CD4-positive, alpha-beta T cell treated with Interleukin-4 for 1 hour (primary cell): ENCODE data around the gene ACACB.
"Not testable (repeated sequence)": the region's sequence is repeated elsewhere in the genome, so short reads cannot be mapped to it uniquely, and the experiment has no call there.

Experiments
- DNase-seq, 2 donors: peaks; one replicate each; pipeline ENCODE4 v3.0.0-alpha.2; 2020 to 2022

The ACACB gene

DNA sequence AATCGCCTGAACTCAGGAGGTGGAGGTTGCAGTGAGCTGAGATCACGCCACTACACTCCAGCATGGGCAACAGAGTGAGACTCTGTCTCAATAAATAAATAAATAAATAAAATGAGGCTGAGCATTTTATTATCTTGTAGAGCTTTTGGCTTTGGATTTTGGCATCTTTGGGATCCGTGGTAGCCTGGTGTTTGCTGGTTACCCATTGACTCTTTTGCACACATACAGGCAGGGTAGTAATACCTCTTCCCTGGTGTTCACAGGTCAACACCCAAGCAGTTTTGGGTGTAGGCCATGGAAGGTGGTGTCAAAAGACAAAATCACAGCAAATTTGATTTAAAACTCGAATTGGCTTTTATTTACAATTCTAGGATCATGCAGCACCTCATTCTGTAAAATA is 27.8 kb downstream of the ACACB start:
- DNase-seq = no peak

DNA sequence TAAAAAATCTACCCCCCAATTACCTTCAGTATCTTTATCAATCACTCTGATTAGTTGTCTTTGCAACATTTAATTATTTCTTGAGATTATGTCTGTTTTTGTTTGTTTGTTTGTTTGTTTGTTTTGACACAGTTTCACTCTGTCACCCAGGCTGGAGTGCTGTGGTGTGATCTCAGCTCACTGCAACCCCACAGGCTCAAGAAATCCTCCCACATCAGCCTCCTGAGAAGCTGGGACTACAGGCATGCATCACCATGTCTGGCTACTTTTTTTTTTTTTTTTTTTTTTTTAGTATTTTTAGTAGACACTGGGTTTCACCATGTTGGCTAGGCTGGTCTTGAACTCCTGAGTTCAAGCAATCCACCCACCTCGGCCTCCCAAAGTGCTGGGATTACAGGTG is 30.7 kb downstream of the ACACB start:
- DNase-seq = not testable (repeated sequence)

DNA sequence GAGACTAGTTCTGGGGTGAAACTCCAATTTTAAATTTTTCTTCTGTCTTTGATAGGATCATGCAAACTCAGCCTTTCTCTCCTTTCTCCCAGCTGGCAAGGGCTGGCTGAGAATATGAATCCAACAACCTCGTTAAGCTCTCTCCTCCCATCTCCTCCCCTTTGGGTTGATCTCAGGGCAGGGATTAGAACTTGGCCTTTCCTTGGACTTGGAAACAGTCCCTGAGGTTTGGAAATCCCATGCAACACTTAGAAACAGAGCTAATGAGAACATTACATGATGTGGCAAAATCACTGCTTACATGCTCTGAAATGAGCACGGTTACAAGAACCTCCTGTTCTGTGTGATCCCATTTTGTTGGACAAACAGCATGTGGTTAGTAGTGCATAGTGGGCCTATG is 31.6 kb downstream of the ACACB start:
- DNase-seq = no peak

DNA sequence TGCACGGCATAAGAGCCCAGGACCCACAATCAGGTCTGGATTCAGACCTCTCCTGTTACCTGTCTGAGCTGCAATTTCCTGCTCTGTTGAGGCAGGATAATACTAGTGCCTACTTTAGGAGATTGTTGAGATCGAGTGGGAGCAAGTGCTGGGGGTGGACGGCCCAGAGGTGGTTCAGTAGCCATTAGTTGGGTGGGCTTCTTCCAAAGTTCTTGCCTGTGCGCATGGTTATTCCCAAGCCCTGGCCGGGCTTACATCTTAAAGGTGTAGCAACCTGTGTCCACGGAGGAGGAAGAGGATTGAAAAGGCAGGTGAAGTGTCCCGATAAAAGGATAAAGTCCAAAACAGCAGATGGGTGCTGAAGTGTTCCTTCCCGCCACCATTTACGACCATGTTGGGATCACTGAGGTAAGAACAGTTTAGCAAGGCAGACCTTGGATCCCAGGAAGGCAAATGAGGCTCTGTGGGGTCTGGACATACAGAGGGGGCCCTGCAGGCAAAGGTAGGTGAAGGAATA is 33.8 kb downstream of the ACACB start:
- no peak for DNase-seq

DNA sequence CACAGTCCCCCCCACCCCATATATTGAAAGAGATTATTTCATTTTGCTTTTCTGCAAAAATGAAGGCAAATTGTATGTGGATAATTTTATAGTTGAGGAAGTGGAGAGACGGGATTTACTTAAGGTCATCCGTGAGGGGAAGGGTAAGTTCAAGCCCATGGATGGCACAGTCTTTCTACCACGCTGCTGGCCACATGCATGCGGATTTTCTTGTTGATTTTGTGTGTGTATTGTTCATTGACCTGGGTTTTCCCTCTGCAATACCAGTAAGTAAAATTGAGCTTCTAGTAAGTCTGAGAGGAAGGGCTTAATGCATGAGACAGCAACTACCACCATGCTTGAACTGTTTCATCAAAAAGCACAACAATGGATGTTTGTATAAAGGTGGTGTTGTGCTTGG is 35.1 kb downstream of the ACACB start:
- DNase-seq = no peak

DNA sequence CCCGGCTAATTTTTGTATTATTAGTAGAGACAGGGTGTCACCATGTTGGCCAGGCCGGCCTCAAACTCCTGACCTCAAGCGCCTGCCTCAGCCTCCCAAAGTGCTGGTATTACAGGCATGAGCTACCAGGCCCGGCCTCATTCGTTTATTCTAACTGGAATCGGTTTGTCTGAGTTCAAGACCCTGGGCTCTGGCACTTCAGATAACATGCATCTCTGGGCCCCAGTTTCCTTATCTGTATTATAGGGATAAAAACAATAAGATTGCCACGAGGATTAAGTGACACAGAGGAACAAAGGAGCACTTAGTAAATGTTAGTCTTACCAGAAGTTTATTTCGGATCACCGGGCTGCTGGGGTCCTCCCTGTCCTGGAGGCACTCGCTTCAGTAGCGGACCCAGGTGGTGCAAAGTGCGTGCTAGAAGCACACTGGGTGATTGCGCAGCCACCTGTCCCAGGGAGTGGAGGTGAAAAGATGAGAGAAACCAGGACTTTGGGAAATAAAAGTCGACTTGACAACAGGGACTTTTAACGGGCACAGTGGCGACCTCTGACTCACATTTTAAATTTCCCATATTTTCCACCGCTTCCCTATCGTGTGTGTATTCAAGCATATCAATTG is 37.5 kb downstream of the ACACB start:
- DNase-seq = no peak

DNA sequence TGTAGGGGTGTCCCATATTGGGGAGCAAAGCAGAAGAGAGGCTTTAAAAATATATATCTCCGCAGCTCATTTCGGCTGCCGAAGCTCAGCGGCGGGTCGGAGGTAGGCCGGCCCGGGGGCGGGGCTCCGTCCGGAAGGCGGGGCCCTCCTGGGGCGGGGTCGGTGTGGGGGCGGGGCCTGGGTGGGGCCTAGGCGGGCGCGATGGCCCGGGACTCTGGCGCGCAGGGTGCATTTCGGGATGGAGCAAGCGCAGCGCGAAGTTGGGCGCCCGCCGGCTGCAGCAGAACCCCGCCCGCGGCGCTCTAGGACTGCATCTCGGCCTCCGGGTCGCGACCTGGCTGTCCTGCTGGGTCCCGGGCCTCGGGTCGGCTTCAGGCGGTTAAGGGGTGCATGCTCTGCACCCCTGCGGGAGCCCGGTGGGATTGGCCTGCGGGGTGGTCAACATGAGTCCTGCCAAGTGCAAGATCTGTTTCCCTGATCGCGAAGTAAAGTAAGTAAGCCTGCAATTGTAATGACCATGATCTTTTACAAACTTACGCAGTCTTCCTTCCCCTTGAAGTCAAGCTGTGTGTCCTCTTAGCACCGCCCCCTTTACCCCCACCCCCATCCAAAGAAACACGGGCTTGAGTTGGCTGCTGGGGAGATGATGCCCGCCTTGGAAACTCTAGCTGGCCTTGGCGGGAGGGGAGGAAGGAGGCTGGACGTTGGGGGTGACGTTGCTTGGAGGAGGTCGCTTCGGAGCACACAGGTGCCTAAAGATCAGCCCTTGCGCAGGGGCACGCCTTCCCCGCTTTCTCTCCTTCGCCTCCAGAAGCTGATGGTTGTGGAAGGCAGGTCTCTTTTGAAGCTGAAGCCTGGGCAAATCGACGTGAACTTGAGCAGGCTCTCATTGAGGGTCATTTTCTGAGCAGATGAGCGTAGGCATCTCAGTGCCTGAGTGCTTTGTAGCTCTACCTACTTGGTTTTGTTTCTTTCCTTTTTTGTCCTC is 38.4 kb downstream of the ACACB start:
- peak; percentile 77 to 85 for DNase-seq

DNA sequence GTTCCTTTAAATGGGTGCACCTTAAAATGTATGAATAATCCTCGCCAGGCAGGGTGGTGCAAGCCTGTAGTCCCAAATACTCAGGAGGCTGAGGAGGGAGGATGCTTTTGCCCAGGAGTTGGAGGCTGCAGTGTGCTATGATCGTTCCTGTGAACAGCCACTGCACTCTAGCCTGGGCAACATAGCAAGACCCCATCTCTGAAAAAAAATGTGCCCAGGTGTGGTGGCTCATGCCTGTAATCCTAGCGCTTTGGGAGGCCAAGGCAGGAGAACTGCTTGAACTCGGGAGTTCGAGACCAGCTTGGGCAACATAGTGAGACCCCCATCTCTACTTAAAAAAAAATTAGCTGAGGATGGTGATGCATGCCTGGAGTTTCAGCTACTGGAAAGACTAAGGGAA is 39.6 kb downstream of the ACACB start:
- no peak for DNase-seq

DNA sequence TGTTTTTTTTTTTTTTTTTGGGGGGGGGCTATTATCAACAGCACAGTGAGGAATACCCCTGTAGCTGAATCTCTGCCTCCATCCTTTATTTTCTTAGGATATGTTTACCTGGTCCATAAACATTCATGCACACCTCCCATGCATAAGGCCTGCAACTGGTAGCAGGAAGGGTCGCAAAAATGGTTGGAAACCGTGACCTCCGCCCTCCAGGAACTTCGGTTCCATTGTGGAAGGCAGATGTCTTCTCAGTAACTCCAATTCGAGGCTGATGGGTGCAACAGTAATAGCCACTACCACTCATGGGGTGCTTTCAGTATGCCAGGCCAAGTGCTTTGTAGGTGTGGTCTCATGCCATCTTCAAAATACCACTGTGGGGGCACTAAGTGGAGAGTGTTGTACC is 40.2 kb downstream of the ACACB start:
- DNase-seq = no peak

DNA sequence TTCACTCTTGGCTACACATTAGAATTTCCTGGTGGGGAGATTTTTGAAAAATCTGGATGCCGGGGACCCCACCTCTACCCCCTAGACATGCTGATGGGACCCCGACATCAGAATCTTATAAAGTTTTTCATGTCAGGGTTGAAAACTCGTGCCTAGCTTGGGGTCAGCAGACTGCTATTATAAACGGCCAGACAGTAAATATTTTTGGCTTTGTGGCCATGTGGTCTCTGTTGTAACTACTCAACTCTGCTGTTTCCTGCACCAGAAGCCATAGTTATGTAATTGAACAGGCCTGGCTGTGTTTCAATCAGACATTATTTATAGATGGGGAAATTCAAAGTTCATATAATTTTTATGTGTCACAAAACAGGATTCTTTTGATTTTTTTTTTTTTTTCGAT is 41.6 kb downstream of the ACACB start:
- DNase-seq = no peak

DNA sequence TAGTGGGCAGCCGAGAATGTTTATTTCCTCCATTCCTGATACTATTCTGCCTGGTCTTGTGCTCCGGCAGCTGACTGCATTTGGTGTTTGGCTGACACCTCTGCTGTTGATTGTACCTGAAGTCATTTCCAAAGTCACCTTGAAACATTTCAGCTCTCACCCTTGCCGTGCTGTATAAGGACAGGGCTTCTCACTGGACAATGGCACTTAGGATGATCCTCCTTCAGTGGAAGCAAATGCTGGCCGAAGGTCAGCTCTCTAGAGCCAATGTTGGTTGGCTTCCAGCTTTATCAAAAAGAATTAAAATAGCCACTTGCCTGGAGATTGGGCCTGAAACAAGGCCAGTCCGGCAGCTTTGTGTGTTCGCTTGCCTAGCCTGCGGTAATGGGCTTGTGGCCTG is 44.0 kb downstream of the ACACB start:
- DNase-seq = no peak

DNA sequence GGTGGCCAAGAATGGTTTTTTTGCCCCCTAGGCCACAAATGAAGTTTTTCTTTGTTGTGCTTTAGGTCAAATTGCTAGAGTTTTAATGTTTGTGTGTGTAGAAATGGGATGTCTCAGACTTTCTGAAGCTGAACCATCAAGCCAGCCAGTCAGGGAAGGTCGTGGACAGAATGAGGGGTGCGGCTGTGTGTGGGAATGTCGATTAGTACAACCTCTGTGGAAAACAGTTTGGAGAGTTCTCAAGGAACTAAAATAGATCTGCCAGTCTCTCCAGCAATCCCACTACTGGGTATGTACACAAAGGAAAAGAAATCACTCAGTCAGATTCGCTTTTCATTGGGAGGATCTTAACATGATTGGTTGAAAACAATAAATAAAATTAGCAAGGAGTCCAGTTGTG is 44.5 kb downstream of the ACACB start:
- DNase-seq = no peak

DNA sequence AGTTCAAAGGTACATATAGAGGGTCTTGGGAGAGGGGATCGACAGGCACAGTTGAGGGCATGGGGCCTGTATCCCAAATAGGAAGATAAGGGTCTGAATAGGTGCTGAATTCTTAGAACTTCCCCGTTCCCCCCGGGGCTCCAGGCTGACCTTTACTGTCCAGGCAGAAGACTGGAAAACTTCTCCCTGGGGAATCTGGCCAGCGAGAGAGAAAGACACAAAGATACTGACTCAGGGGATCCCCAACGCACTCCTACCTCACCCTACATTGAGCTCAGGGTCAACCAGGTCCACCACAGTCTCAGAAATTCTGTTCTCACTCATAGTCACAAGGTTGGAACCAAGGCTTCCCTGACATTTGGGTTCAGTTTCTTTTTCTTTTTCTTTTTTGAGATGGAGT is 46.2 kb downstream of the ACACB start:
- DNase-seq = no peak

DNA sequence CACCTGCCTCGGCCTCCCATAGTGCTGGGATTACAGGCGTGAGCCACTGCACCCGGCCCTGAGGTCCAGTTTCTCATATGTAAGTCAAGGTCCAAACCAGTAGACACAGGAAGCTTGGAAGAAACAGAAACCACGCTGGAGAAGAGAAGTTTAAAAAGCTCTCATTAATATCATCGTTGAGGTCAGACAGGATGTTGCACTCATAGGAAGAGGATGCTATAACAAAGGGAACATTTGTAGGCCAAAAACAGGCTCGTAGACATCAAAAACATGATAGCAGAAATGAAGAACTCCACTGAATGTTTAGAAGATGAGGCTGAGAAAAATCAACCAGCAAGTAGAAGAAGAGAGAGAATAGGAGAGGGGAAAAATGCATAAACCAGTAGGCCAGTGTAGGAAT is 46.8 kb downstream of the ACACB start:
- no peak for DNase-seq

DNA sequence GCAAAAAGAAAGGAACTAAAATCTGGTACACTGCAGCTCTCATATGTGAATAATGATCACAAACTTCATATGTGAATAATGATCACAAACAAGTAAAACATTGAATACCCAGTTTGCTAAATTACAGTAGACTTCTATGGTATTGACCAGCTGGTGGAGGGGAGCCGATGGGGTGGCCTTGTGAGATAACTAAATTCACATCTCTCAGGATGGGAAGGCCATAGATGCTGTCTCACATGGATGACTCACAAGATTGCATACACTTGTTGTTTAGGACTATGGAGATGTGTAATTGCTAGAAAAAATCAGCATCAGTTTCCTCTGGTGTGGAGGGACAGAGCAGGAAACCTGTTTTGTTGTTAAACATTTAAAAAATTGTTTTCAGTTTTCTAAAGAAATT is 49.2 kb downstream of the ACACB start:
- DNase-seq = no peak

DNA sequence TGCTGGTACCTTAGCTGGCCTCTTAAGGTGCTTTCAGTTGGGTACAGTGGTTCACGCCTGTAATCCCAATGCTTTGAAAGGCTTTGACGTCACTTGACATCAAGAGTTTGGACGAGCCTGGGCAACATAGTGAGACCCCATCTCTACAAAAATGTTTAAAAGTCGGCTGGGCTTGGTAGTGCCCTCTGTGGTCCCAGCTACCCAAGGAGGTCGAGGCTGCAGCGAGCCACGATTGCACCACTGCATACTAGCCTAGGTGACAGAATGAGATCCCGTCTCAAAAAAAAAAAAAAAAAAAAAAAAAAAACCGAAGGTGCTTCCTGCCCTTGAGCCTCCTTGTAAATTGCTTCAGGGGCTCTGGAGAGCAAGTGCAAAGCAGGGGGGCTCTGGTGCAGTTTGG is 50.0 kb downstream of the ACACB start:
- DNase-seq = no peak

DNA sequence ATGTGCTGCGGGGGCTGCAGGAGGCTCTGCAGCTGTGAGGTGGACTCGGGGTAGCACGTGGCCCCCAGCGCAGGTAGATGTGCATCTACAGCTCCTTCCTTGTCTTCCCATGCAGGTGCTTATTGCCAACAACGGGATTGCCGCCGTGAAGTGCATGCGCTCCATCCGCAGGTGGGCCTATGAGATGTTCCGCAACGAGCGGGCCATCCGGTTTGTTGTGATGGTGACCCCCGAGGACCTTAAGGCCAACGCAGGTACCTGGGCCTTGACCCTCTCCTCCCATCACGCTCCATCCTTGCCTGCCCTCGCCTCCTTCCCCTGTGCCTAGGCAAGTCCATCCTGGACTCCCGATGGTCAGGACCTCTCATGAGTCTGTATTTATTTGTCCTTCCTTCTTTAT is 51.4 kb downstream of the ACACB start:
- no peak for DNase-seq

DNA sequence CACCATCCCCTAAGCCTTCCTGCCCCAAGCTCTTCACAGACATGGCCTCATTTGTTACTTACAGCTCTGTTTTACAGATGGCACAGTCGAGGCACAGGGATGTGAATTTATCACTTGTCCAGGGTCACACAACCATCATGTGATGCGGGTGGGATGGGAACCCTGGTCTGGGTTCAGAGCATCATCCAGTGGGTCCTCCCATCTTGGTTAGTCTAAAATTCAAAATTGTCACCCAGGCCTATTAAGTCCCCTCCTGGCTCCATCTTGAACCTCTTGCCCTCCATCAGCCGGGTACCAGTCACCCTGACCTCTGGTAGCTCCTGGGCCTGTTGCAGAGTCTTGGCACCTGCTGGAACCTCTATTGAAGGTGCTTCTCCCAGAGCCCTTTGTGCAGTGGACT is 52.9 kb downstream of the ACACB start:
- no peak for DNase-seq

DNA sequence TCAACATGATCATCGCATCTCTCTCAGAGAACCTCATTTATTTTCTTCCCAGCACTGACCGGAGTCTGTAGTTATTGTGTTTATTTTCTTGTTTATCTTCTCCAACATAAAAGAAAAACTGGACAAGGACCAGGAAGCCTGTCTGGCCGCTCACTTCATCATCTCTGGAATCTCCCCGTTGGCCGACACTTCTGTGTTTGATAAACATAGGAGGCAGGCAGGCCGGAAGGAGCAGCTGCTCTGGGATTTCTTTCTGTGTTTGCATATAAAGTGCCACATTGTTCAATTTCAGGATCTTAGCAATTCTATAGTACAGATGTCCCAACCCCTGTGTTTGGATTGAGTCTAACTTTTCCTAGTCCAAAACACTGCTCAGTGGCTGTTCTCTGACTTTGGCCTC is 53.3 kb downstream of the ACACB start:
- DNase-seq = no peak

DNA sequence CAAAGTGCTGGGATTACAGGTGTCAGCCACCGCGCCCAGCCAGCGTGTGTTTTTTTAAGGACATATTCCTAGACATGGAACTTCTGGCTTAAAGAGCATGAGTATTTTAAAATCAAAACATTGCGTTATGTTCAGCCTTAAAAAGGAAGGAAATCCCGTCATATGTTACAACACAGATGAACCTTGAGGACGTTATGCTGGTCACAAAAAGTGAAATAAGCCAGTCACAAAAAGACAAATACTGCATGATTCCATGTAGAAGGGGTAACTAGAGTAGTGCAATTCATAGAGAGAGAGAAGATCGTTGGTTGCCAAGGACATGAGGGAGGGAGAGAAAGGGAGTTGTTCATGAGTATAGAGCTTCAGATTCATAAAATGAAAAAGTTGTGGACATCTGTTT is 53.9 kb downstream of the ACACB start:
- no peak for DNase-seq

DNA sequence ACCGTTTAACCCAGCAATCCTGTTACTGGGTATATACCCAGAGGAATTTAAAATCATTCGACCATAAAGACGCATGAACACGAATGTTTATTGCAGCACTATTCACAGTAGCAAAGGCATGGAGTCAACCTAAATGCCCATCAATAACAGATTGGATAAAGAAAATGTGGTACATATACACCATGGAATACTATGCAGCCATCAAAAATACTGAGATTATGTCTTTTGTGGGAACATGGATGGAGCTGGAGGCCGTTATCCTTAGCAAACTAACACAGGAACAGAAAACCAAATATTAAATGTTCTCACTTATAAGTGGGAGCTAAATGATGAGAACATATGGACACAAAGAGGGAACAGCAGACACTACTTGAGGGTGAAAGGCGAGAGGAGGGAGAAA is 56.4 kb downstream of the ACACB start:
- not testable (repeated sequence) for DNase-seq

DNA sequence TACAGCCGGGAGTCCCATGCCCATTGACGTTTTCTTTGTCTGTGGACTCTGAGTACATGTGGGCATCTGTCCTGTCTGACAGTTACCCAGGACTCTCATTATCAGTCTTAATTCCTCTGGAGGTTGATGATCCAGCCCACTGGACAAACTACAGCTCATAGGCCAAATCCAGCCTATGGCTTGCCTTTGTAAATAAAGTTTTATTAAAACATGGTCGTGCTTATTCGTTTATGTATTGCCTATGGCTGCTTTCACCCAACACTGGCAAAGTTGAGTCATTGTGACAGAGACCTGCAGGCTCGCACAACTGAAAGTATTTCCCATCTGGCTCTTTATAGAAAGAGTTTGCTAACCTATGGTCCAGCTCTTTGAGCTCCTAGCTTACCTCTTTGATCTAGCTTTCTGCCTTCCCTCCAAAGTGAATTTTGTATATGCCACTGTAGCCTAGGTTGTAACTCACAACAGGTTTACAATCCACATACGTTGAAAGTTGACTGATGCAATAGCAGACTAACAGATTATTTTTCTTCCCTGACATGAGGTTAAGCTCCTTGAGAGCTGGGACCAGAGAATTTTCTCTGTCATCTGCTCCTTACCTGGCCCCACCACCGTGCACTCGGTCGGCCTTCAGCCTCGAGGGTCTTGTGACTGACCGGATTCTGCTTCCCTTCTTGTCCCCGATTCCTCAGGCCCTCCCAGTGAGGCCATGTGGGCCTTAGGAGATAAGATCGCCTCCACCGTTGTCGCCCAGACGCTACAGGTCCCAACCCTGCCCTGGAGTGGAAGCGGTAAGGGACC is 57.3 kb downstream of the ACACB start:
- DNase-seq = no peak

DNA sequence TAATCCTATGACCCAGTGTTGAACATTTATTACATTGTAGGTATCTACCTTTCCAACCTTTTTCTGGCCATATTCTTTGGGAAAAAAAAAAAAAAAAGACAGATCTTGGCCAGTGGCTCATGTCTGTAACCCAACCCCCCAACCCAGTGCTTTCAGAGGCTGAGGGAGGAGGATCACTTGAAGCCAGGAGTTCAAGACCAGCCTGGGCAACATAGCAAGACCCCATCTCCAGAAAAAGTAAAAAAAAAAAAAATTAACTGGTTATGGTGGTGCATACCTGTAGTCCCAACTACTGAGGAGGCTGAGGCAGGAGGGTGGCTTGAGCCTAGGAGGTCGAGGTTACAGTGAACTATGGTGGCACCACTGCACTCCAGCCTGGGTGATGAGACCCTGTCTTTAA is 58.1 kb downstream of the ACACB start:
- no peak for DNase-seq

DNA sequence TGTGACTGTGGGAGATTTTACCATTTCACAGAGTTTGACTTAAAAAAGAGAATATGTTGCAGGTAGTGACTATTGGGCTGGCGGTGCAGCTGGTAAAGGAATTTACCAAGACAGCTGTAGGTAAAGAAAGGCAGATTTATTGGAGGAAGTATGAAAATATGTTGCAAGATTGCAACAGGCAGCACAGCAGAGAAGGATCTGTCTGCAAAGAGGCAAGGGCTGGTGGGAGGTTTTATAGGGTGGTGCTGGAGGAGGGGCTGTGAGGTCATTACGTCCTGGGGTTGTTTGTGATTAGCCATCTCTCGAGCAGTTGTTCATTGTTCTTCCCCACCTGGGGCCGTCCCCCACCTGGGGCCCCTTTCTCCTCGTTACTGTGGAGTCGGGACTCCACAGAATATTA is 62.1 kb downstream of the ACACB start:
- no peak for DNase-seq
